PFSK-1 (cell line): ENCODE measurements around the gene PDE8B.

ENCODE experiments used
- POLR2AphosphoS5 ChIP-seq: IDR thresholded peaks from 2 replicates; pipeline ENCODE4 v1.6.1; 2012; ENCODE audit warnings: low read depth, mild to moderate bottlenecking, control low read depth, low read length, moderate library complexity
- SIN3A ChIP-seq: IDR thresholded peaks from 2 replicates; pipeline ENCODE4 v1.6.1; 2012; ENCODE audit warnings: mild to moderate bottlenecking, low read length, moderate library complexity, borderline replicate concordance; ENCODE audit not compliant: insufficient read depth

DNA sequence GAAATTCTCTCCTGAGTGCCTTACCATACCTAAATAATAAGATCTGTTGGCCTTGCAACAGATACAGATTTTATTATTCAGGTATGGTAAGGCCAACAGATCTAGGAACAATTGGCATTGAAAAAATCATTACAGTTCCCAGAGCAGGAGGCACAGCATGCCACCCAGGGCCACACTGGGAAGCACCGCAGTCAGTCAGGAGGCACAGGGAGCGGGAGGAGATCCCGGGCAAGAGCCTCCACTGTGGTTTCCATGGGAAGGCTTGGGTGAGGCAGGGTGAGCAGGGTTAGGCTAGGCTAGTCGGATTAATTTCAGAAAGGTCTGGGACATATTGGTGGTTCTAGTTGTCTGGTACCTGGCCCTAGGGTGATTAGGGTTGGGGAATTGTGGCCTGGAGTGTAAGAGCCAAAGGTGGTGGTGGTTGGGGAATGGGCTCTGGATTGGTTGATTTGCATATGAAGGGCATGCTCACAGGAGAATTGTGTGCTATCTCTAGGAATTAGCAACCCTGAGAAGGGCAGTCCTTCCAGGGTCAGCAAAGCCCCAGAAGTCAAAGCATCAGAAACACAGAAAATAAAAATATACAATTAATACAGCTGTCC, 111.4 kb downstream of the PDE8B start:
- no peak for TF ChIP-seq POLR2AphosphoS5
- no peak for TF ChIP-seq SIN3A
